Nephron progenitor cell (in vitro differentiated cells): Measurements from ENCODE around the gene FGF16.

ENCODE experiments used
- DNase-seq: peaks from one replicate; pipeline ENCODE4 v3.0.0; 2021
- H3K27ac Mint-ChIP-seq: 2 replicates; pipeline ENCODE4 v1.8.0; 2021; ENCODE audit warnings: mild to moderate bottlenecking, moderate library complexity, mixed read lengths
- H3K27me3 Mint-ChIP-seq: 2 replicates; pipeline ENCODE4 v1.8.0; 2021; ENCODE audit warnings: mild to moderate bottlenecking, low read depth, mixed read lengths; ENCODE audit not compliant: poor library complexity
- H3K36me3 Mint-ChIP-seq: 2 replicates; pipeline ENCODE4 v1.8.0; 2021; ENCODE audit warnings: low read depth, mixed read lengths
- H3K4me1 Mint-ChIP-seq: 2 replicates; pipeline ENCODE4 v1.8.0; 2021; ENCODE audit warnings: mixed read lengths
- H3K4me3 Mint-ChIP-seq: 2 replicates; pipeline ENCODE4 v1.8.0; 2021; ENCODE audit warnings: mild to moderate bottlenecking, moderate library complexity, mixed read lengths
- H3K9me3 Mint-ChIP-seq: 2 replicates; pipeline ENCODE4 v1.8.0; 2021; ENCODE audit warnings: mild to moderate bottlenecking, moderate library complexity, mixed read lengths
- TF ChIP-seq, protein P1 (sequence below): fragments of 200-600 bp; sonication (generic); IDR thresholded peaks from 2 replicates; pipeline ENCODE4 v1.5.0; 2021; ENCODE audit warnings: antibody characterized with exemption

Gene FGF16

GRCh38 chrX:77441479-77441878 is 5.7 kb upstream of the FGF16 start:
- Mint-ChIP-seq H3K4me3 (no peak overlapping the region), H3K4me1 (peaks cover under 1% of the 10 kb centered on the region), H3K36me3 (no peaks in the 10 kb centered on the region), H3K9me3 (peaks cover 59% of the 10 kb centered on the region), H3K27me3 (peaks cover 33% of the 10 kb centered on the region), H3K27ac (no peak overlapping the region)
- no peak for DNase-seq
- TF ChIP-seq, protein P1, sequence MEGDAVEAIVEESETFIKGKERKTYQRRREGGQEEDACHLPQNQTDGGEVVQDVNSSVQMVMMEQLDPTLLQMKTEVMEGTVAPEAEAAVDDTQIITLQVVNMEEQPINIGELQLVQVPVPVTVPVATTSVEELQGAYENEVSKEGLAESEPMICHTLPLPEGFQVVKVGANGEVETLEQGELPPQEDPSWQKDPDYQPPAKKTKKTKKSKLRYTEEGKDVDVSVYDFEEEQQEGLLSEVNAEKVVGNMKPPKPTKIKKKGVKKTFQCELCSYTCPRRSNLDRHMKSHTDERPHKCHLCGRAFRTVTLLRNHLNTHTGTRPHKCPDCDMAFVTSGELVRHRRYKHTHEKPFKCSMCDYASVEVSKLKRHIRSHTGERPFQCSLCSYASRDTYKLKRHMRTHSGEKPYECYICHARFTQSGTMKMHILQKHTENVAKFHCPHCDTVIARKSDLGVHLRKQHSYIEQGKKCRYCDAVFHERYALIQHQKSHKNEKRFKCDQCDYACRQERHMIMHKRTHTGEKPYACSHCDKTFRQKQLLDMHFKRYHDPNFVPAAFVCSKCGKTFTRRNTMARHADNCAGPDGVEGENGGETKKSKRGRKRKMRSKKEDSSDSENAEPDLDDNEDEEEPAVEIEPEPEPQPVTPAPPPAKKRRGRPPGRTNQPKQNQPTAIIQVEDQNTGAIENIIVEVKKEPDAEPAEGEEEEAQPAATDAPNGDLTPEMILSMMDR, result no peak

DNA sequence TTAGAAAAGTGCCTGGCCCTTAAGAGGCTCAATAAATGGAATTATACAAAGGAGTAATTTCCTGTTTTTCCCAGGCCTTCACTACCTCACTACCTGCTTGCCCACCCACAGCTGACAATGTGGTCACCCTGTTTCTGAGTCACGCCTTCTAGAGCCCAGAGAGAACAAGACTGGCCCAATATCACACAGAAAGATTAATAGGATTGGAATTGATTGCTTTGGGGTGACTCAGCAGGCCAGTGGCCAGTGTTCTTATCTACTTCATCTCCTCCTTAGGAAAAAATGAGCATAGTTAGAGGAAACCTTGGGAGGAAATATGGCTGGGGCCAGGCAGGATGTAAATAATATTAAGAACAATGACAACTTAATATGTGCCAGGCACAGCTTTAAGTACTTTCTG is 4.5 kb upstream of the FGF16 start:
- Mint-ChIP-seq H3K4me1 (peaks cover 9% of the 10 kb centered on the region), H3K9me3 (peaks cover 56% of the 10 kb centered on the region), H3K27me3 (peaks cover 43% of the 10 kb centered on the region), H3K36me3 (no peaks in the 10 kb centered on the region), H3K4me3 (no peak overlapping the region), H3K27ac (no peak overlapping the region)
- DNase-seq, result no peak
- TF ChIP-seq, protein P1, result no peak

GRCh38 chrX:77444075-77444474 is 3.1 kb upstream of the FGF16 start:
- peaks cover 9% of the 10 kb centered on the region for H3K4me1 Mint-ChIP-seq
- no peaks in the 10 kb centered on the region for H3K36me3 Mint-ChIP-seq
- peaks cover 57% of the 10 kb centered on the region for H3K27me3 Mint-ChIP-seq
- H3K9me3 Mint-ChIP-seq, result peaks cover 54% of the 10 kb centered on the region
- no peak overlapping the region for H3K27ac Mint-ChIP-seq
- TF ChIP-seq, protein P1, result no peak
- DNase-seq, result no peak
- no peak overlapping the region for H3K4me3 Mint-ChIP-seq

- TF ChIP-seq, protein P1, result no peak
- peaks cover 54% of the 10 kb centered on the region for H3K9me3 Mint-ChIP-seq
- H3K4me1 Mint-ChIP-seq, result peaks cover 9% of the 10 kb centered on the region
- no peaks in the 10 kb centered on the region for H3K36me3 Mint-ChIP-seq
- DNase-seq, result no peak
- H3K4me3 Mint-ChIP-seq, result no peak overlapping the region
- H3K27ac Mint-ChIP-seq, result no peak overlapping the region
- H3K27me3 Mint-ChIP-seq, result peaks cover 61% of the 10 kb centered on the region
Measured at GRCh38 chrX:77444545-77444944, 2.6 kb upstream of the FGF16 start.

- Mint-ChIP-seq H3K36me3 (no peaks in the 10 kb centered on the region), H3K27me3 (peaks cover 64% of the 10 kb centered on the region), H3K4me1 (peaks cover 9% of the 10 kb centered on the region), H3K9me3 (peaks cover 55% of the 10 kb centered on the region), H3K27ac (no peak overlapping the region), H3K4me3 (peak overlapping the region; percentile 79)
- DNase-seq, result peak; percentile 35
- TF ChIP-seq, protein P1, result peak; percentile 39
Measured at GRCh38 chrX:77446029-77446585, 1.1 kb upstream of the FGF16 start.
